GM12878 (cell line): ENCODE measurements around the gene SMC5.

Experiments
- ATF7 ChIP-seq: fragments of 450-650 bp; IDR thresholded peaks from 2 replicates; pipeline ENCODE4 v1.6.1; 2016; ENCODE audit warnings: low read depth, mild to moderate bottlenecking
- CHD1 ChIP-seq: IDR thresholded peaks from 2 replicates; pipeline ENCODE4 v1.6.1; 2012; ENCODE audit warnings: low read depth, low read length, improper control_type of control experiment
- CREB1 ChIP-seq: IDR thresholded peaks from 2 replicates; pipeline ENCODE4 v1.6.1; 2012; ENCODE audit warnings: low read depth, mild to moderate bottlenecking, inconsistent platforms
- SMC3 ChIP-seq: IDR thresholded peaks from 2 replicates; pipeline ENCODE4 v1.6.1; 2011; ENCODE audit warnings: low read length, improper control_type of control experiment, borderline replicate concordance
- TF ChIP-seq, protein P1 (sequence below), 3 experiments: IDR thresholded peaks in 2 of 3; conservative IDR thresholded peaks in 1 of 3; 2 replicates each; pipeline ENCODE4 v1.5.1; 2011; ENCODE audit warnings: low read depth in 3 of 3, low read length in 3 of 3, mild to moderate bottlenecking in 3 of 3, control low read depth in 2 of 3, moderate library complexity in 2 of 3, inconsistent platforms in 1 of 3, mixed read lengths in 1 of 3; ENCODE audit not compliant: control insufficient read depth in 2 of 3, insufficient read depth in 1 of 3; ENCODE audit errors: extremely low read depth in 1 of 3

DNA sequence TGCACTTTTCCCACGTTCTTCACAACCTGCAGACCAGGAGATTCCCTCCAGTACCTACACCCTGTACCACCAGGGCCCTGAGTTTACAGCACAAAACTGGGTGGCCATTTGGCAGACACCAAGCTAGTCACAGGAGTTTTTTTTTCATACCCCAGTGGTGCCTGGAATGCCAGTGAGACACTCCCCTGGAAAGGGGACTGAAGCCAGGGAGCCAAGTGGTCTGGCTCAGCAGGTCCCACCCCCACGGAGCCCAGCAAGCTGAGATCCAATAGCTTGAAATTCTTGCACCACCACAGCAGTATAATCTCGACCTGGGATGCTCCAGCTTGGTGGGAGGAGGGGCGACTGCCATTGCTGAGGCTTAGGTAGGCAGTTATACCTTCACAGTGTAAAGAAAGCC is 26.3 kb upstream of the SMC5 start:
- TF ChIP-seq ATF7 (no peak), CHD1 (no peak), CREB1 (no peak), SMC3 (no peak)
- TF ChIP-seq, protein P1, sequence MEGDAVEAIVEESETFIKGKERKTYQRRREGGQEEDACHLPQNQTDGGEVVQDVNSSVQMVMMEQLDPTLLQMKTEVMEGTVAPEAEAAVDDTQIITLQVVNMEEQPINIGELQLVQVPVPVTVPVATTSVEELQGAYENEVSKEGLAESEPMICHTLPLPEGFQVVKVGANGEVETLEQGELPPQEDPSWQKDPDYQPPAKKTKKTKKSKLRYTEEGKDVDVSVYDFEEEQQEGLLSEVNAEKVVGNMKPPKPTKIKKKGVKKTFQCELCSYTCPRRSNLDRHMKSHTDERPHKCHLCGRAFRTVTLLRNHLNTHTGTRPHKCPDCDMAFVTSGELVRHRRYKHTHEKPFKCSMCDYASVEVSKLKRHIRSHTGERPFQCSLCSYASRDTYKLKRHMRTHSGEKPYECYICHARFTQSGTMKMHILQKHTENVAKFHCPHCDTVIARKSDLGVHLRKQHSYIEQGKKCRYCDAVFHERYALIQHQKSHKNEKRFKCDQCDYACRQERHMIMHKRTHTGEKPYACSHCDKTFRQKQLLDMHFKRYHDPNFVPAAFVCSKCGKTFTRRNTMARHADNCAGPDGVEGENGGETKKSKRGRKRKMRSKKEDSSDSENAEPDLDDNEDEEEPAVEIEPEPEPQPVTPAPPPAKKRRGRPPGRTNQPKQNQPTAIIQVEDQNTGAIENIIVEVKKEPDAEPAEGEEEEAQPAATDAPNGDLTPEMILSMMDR (IDR thresholded peaks at IDR 0.05 in 2 of 3, conservative IDR thresholded peaks at IDR 0.05 in 1 of 3; ENCODE audit: control insufficient read depth in 2 of 3, extremely low read depth in 1 of 3, insufficient read depth in 1 of 3, low read depth in 3 of 3, low read length in 3 of 3) = no peak
